Measurements from ENCODE around the gene FKRP.

DNA sequence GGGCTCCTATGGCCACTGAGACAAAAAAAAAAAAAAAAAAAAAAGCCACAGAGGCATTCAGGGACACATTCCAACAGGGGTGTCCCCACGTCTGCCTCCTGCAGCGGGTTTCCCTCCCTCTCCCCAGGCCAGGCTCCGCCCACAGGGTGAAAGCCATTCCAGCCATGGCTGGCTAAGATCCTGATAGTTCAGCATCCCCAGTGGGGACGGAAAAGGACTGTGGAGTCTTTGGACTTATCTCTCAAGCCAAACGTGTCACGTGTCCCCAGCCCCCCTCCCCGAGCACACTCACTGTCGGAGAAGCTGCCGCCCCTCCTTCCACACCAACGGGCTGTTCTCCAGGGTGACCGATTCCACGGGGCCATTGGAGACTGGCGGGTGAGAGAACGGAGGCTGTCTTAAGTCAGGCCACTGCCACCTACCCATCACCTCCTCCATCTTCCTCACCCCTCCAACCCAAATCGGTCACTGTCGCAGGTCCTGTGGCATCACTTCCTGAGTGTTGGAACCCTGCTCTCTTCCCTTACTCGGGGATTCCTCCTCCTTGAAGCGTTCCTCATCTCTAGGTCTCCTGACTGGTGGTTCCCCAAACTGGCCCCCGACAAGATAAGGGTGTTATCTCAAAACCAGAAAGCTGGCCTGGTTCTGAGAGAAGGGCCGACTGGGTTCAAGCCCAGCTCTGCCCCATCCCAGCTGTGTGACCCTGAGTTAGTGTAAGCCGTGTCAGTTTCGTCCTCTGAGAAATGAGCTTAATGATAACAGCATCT, 9.1 kb upstream of the FKRP start:
- TF ChIP-seq, protein P1, sequence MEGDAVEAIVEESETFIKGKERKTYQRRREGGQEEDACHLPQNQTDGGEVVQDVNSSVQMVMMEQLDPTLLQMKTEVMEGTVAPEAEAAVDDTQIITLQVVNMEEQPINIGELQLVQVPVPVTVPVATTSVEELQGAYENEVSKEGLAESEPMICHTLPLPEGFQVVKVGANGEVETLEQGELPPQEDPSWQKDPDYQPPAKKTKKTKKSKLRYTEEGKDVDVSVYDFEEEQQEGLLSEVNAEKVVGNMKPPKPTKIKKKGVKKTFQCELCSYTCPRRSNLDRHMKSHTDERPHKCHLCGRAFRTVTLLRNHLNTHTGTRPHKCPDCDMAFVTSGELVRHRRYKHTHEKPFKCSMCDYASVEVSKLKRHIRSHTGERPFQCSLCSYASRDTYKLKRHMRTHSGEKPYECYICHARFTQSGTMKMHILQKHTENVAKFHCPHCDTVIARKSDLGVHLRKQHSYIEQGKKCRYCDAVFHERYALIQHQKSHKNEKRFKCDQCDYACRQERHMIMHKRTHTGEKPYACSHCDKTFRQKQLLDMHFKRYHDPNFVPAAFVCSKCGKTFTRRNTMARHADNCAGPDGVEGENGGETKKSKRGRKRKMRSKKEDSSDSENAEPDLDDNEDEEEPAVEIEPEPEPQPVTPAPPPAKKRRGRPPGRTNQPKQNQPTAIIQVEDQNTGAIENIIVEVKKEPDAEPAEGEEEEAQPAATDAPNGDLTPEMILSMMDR (IDR thresholded peaks at IDR 0.05), result no peak
- no peak for TF ChIP-seq POLR2A (IDR thresholded peaks at IDR 0.05)

Data from ovary (tissue), 3 donors.